Muscle layer of duodenum (tissue), 2 donors: ENCODE results near the gene PTPRD.

Experiments used
- H3K27ac ChIP-seq: one replicate; pipeline ENCODE4 v1.7.0; 2013; ENCODE audit warnings: mild to moderate bottlenecking, low read length
- H3K27me3 ChIP-seq: one replicate; pipeline ENCODE4 v1.7.0; 2013; ENCODE audit warnings: low read depth, mild to moderate bottlenecking, control low read depth, low read length
- H3K36me3 ChIP-seq, 2 donors: one replicate each; pipeline ENCODE4 v1.7.0; 2013; ENCODE audit warnings: low read length in 2 of 2, control low read depth in 1 of 2, mild to moderate bottlenecking in 1 of 2; ENCODE audit not compliant: insufficient read depth in 2 of 2, control insufficient read depth in 1 of 2
- H3K4me1 ChIP-seq, 2 donors: one replicate each; pipeline ENCODE4 v1.7.0; 2013; ENCODE audit warnings: low read length in 2 of 2, mild to moderate bottlenecking in 2 of 2, control low read depth in 1 of 2, moderate library complexity in 1 of 2; ENCODE audit not compliant: insufficient read depth in 2 of 2, control insufficient read depth in 1 of 2
- H3K4me3 ChIP-seq, 2 donors: one replicate each; pipeline ENCODE4 v1.7.0; 2013; ENCODE audit warnings: low read length in 2 of 2, low read depth in 1 of 2, mild to moderate bottlenecking in 1 of 2
- H3K9me3 ChIP-seq, 2 donors: one replicate each; pipeline ENCODE4 v1.7.0; 2013; ENCODE audit warnings: low read length in 2 of 2, control low read depth in 1 of 2, mild to moderate bottlenecking in 1 of 2; ENCODE audit not compliant: control insufficient read depth in 1 of 2
- donor health status: healthy.

PTPRD gene

DNA sequence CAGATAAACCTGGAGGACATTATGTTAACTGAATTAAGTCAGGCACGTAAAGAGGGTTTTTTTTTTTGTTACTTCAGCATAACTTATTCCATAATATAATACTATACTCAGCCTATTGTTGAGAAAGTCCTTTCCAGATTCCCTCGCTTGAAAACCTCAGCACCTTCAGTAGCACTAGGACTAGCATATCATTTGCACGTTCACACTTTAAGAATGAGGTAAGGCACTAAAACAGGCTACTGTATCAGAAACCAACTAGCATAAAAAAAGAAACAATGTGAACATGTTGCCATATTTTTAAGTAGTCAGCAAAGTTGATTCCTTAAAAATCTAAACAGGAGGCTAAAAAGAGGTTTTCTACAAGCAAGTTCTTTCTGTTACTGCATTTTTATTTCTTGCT, 504.0 kb downstream of the PTPRD start:
- Histone ChIP-seq H3K9me3 (no peaks in the 10 kb centered on the region), H3K4me3 (no peak overlapping the region), H3K27me3 (no peaks in the 10 kb centered on the region), H3K27ac (no peak overlapping the region), H3K4me1 (no peaks in the 10 kb centered on the region), H3K36me3 (no peaks in the 10 kb centered on the region)

DNA sequence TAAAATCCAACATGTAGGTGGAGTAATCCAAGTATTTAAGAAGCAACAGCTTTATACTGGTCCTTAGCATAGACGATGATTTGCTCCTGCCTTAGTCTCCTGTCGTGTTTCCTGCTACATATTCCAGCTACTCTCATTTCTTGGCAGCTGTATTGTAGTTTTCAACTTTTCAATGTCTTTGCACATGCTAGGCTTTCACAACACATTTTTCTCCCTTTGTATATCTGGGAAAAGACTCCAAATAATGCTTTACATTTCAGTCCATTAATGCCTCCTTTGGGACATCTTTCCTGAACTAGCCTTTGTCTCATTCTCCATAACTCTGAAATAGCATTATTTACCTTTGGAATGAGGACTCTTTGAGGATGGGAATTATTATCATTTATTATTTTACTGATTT, 508.0 kb downstream of the PTPRD start:
- H3K27me3 ChIP-seq = no peaks in the 10 kb centered on the region
- no peaks in the 10 kb centered on the region for H3K4me1 ChIP-seq
- H3K36me3 ChIP-seq = no peaks in the 10 kb centered on the region
- H3K9me3 ChIP-seq = no peaks in the 10 kb centered on the region
- H3K27ac ChIP-seq = no peak overlapping the region
- no peak overlapping the region for H3K4me3 ChIP-seq

DNA sequence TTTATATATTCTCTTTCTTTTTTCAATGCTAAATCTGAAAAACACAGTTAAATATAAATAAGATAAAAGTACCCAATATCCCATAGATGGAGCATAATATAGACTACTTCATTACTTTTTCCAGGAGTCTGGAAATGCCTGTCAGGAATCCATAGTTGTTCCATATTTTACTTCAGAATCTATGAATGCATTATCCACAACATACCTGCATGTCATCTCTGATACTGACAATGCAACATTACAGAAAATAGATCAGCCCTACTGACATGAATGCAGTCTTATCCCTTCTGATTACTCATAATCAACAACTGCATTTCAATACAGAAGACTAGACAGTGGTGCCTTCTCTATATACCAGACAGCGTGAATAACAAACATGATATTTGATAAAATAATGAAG, 517.6 kb downstream of the PTPRD start:
- Histone ChIP-seq H3K4me3 (no peak overlapping the region), H3K36me3 (no peaks in the 10 kb centered on the region), H3K4me1 (no peaks in the 10 kb centered on the region), H3K27me3 (no peaks in the 10 kb centered on the region), H3K9me3 (no peaks in the 10 kb centered on the region), H3K27ac (no peak overlapping the region)

GRCh38 chr9:10094563-10094962, 518.2 kb downstream of the PTPRD start:
- Histone ChIP-seq H3K27me3 (no peaks in the 10 kb centered on the region), H3K4me1 (no peaks in the 10 kb centered on the region), H3K9me3 (no peaks in the 10 kb centered on the region), H3K4me3 (no peak overlapping the region), H3K36me3 (no peaks in the 10 kb centered on the region), H3K27ac (no peak overlapping the region)

- no peak overlapping the region for H3K4me3 ChIP-seq
- H3K36me3 ChIP-seq = no peaks in the 10 kb centered on the region
- no peaks in the 10 kb centered on the region for H3K27me3 ChIP-seq
- no peak overlapping the region for H3K27ac ChIP-seq
- H3K9me3 ChIP-seq = no peaks in the 10 kb centered on the region
- H3K4me1 ChIP-seq = no peaks in the 10 kb centered on the region
These were observed 532.8 kb downstream of the PTPRD start for GRCh38 chr9:10080012-10080411.

DNA sequence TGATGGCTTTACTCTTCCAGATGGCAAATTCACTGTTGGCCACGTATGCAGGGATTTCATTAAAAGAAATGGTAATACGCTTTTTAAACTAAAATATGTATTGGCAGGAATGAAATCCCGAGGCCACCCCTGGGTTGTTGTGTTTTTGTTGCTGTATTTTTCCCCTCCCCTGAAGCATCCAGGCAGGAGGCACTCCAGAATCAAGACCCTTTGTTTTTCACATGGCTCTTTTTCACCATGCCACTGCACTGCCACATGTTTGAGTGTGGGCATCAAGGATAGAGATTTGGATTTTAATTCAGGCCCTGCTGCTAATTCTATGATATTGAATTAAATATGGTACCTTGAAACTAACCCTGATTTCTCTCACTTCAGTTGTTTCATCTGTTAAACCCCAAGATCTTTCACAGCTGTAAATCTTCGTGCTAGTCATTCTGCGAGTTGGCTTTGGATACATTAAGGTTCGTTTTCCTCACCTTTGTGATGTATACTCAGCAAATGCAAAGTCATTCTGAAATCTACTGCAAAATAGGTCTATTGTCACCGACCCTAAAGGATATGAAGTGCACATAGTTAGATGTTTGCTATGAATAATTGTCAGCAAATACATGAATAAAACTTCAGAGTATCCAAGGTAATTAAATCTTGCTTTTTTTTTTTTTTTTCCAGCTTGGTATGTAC, 533.4 kb downstream of the PTPRD start:
- Histone ChIP-seq H3K9me3 (no peaks in the 10 kb centered on the region), H3K4me3 (no peak overlapping the region), H3K27me3 (no peaks in the 10 kb centered on the region), H3K36me3 (no peaks in the 10 kb centered on the region), H3K27ac (no peak overlapping the region), H3K4me1 (no peaks in the 10 kb centered on the region)

DNA sequence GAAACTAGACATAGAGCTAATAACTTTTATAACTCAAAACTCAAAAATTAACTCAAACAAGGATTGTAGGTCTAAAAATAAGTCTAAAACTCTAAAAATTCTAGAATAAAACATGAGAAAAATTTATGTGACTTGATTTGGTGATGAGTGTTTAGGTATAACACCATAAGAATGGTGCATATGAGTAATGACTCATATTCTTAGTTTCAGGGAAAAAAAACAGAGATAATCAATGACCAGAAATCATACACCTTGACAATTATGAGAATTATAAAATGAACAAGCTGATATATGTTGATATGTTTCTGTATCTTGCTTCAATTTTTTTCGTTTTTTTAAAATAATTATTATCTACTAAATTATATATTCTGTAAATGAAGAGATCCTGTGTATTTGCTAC, 541.2 kb downstream of the PTPRD start:
- Histone ChIP-seq H3K4me3 (no peak overlapping the region), H3K27ac (no peak overlapping the region), H3K27me3 (no peaks in the 10 kb centered on the region), H3K4me1 (no peaks in the 10 kb centered on the region), H3K9me3 (no peaks in the 10 kb centered on the region), H3K36me3 (no peaks in the 10 kb centered on the region)

DNA sequence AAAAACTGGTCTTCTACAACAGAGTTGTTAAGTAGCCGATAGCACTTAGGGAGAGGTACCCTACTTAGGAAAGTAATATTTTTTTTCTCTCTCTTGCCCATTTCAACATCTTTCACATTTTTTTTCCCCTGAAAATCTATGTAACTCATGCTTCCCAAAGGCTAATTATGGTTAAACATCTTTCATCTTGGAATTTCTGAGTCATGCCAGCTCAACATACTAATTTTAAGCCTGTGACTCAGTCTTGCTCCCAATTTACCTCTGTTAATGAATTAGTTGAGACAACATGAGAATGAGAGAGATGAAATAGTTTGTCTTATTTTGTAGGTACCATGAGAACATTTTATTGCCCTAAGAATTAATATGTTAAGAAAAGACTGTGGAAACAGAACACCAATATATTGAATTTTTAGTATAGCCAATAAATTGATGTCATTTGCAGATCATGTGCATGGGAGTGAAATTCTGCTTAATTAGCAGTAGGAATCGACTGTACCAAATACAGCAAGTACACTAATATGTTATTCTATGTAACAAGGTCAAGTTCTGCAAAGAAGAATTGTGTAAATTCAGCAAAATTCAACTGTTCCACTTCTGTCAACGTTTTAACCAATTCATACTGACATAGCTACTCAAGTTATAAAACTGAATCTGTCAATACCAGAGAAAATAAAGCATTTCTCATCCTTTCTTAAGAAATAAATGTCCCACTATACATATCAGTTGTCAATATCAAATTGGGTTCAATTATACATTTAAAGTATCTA, 550.0 kb downstream of the PTPRD start:
- Histone ChIP-seq H3K9me3 (no peaks in the 10 kb centered on the region), H3K27me3 (no peaks in the 10 kb centered on the region), H3K4me3 (no peak overlapping the region), H3K27ac (no peak overlapping the region), H3K36me3 (no peaks in the 10 kb centered on the region), H3K4me1 (no peaks in the 10 kb centered on the region)

- no peaks in the 10 kb centered on the region for H3K36me3 ChIP-seq
- H3K4me3 ChIP-seq = no peak overlapping the region
- H3K27ac ChIP-seq = no peak overlapping the region
- no peaks in the 10 kb centered on the region for H3K4me1 ChIP-seq
- H3K27me3 ChIP-seq = no peaks in the 10 kb centered on the region
- H3K9me3 ChIP-seq = no peaks in the 10 kb centered on the region
These were observed 553.8 kb downstream of the PTPRD start for GRCh38 chr9:10059044-10059443.

GRCh38 chr9:10055886-10056395, 556.9 kb downstream of the PTPRD start:
- Histone ChIP-seq H3K9me3 (no peaks in the 10 kb centered on the region), H3K36me3 (no peaks in the 10 kb centered on the region), H3K27me3 (no peaks in the 10 kb centered on the region), H3K4me1 (no peaks in the 10 kb centered on the region), H3K27ac (no peak overlapping the region), H3K4me3 (no peak overlapping the region)

DNA sequence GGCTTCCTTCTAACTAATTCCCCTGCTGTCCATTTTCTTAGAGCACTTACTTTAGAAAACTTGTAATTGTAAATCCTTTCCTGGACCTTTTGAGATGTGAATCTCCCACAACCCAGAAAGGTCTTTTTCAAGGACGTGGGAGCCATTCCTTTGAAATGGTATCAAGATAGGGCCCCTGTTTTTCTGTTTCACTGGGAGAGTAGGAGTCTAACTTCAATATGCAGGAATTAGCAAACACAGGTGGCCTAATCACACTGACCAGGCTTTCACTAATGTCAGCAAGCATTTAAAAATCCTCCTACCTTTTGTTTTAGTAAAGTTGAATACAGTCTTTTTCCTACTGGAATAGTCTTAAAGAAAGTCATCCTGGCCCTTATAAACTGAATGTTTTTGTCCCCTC, 558.3 kb downstream of the PTPRD start:
- H3K9me3 ChIP-seq = no peaks in the 10 kb centered on the region

More for the DNA sequence above, 558.3 kb downstream of the PTPRD start:
- Histone ChIP-seq H3K27ac (no peak overlapping the region), H3K27me3 (no peaks in the 10 kb centered on the region), H3K4me3 (no peak overlapping the region), H3K36me3 (no peaks in the 10 kb centered on the region), H3K4me1 (no peaks in the 10 kb centered on the region)
